Measurements from ENCODE around the gene SPATA25.
A peak's percentile ranks its signal among the peaks of the same experiment; 100 is the strongest.
"Not testable (repeated sequence)": the region's sequence is repeated elsewhere in the genome, so short reads cannot be mapped to it uniquely, and the experiment has no call there.

The SPATA25 gene

GRCh38 chr20:45909817-45910669 lies 22.6 kb upstream of the SPATA25 start:
- no peak for TF ChIP-seq JUND (IDR thresholded peaks at IDR 0.05; ENCODE audit: low read depth)
- in situ Hi-C loops (cut with HindIII; ENCODE audit: low pct_unique_long_range_greater_than_20kb, low sequenced_read_pairs), result no loop called here
- no peak for DNase-seq (ENCODE audit: low read depth in 1 of 2, low spot score in 1 of 2)

- in situ Hi-C loops (cut with HindIII; ENCODE audit: low pct_unique_long_range_greater_than_20kb, low sequenced_read_pairs), result no loop called here
- TF ChIP-seq JUND (IDR thresholded peaks at IDR 0.05; ENCODE audit: low read depth), result no peak
- DNase-seq (ENCODE audit: low read depth in 1 of 2, low spot score in 1 of 2), result no peak
These were observed 21.9 kb upstream of the SPATA25 start for GRCh38 chr20:45909336-45909808.

GRCh38 chr20:45908084-45908483 lies 20.7 kb upstream of the SPATA25 start:
- in situ Hi-C loops (cut with HindIII; ENCODE audit: low pct_unique_long_range_greater_than_20kb, low sequenced_read_pairs), result no loop called here
- DNase-seq (ENCODE audit: low read depth in 1 of 2, low spot score in 1 of 2), result no peak
- no peak for TF ChIP-seq JUND (IDR thresholded peaks at IDR 0.05; ENCODE audit: low read depth)

GRCh38 chr20:45907219-45907948 lies 20.0 kb upstream of the SPATA25 start:
- TF ChIP-seq JUND (IDR thresholded peaks at IDR 0.05; ENCODE audit: low read depth), result no peak
- in situ Hi-C loops (cut with HindIII; ENCODE audit: low pct_unique_long_range_greater_than_20kb, low sequenced_read_pairs), result no loop called here
- no peak for DNase-seq (ENCODE audit: low read depth in 1 of 2, low spot score in 1 of 2)

DNA sequence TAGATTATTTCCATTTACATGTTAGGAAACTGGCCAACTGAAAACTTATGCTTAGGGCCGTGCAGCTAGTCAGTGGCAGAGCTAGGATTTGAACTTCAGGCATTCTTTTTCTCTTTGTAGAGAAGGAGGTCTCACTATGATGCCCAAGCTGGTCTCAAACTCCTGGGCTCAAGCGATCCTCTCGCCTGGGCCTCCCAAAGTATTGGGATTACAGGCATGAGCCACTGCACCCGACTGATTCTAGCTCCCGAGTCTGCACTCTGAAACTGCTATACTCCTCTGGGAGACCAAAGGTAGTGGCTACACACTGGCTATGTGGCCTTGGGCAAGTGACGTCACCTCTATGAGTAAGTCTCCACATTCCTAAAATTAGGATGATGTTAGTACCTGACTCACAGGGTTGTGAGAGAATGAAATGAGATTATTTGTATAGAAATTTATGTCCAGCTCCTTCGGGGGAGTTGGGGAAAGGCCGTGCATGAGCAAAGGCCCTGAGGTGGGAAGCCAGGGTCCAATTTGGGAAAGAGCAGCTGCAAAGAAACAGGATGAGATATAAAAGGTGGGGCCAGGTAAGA lies 18.2 kb upstream of the SPATA25 start:
- no peak for TF ChIP-seq JUND (IDR thresholded peaks at IDR 0.05; ENCODE audit: low read depth)
- in situ Hi-C loops (cut with HindIII; ENCODE audit: low pct_unique_long_range_greater_than_20kb, low sequenced_read_pairs), result no loop called here
- peak in 1 of 2 experiments; percentile 66 for DNase-seq (ENCODE audit: low read depth in 1 of 2, low spot score in 1 of 2)

GRCh38 chr20:45904583-45905504 lies 17.4 kb upstream of the SPATA25 start:
- TF ChIP-seq JUND (IDR thresholded peaks at IDR 0.05; ENCODE audit: low read depth), result no peak
- in situ Hi-C loops (cut with HindIII; ENCODE audit: low pct_unique_long_range_greater_than_20kb, low sequenced_read_pairs), result no loop called here
- no peak for DNase-seq (ENCODE audit: low read depth in 1 of 2, low spot score in 1 of 2)

DNA sequence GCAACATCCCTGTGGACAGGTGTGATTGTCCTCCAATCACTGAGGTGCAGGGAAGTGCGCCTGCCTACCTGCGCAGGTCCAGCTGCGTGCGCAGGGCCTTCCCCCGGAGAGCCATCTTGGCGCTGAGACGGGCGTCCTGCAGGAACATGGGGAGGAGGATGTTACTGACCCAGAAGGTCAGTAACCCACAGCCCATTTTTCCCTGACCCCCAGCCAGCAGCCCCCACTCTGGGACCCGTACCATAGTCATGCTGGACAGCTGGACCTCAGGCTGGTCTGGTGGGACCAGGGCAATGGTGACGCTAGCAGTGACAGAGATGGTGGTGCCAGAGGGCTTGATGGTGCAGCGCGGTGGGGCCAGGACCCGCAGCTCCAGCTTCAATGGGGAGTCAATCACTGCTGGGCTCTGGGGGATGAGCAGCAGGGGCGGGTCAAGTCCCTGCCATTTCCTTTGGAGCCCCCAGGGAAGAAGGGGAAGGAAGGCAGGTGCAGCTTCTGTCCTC lies 14.8 kb upstream of the SPATA25 start:
- no peak for DNase-seq (ENCODE audit: low read depth in 1 of 2, low spot score in 1 of 2)
- in situ Hi-C loops (cut with HindIII; ENCODE audit: low pct_unique_long_range_greater_than_20kb, low sequenced_read_pairs), result no loop called here

DNA sequence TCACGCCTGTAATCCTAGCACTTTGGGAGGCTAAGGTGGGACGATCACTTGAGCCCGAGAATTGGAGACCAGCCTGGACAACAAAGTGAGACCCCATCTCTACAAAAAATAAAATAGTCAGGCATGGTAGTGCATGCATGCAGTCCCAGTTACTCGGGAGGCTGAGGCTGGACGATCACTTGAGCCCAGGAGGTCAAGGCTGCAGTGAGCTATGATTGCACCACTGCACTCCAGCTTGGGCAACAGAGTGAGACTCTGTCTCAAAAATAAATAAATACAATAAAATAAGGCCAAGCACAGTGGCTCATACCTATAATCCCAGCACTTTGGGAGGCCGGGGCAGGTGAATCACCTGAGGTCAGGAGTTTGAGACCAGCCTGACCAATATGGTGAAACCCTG lies 13.9 kb upstream of the SPATA25 start:
- not testable (repeated sequence) for DNase-seq (ENCODE audit: low read depth in 1 of 2, low spot score in 1 of 2)

More for the DNA sequence above, 14.8 kb upstream of the SPATA25 start:
- TF ChIP-seq JUND (IDR thresholded peaks at IDR 0.05; ENCODE audit: low read depth), result no peak

GRCh38 chr20:45899046-45899835 lies 11.8 kb upstream of the SPATA25 start:
- no peak for TF ChIP-seq JUND (IDR thresholded peaks at IDR 0.05; ENCODE audit: low read depth)
- DNase-seq (ENCODE audit: low read depth in 1 of 2, low spot score in 1 of 2), result no peak
- in situ Hi-C loops (cut with HindIII; ENCODE audit: low pct_unique_long_range_greater_than_20kb, low sequenced_read_pairs), result no loop called here

More for the DNA sequence above, 13.9 kb upstream of the SPATA25 start:
- in situ Hi-C loops (cut with HindIII; ENCODE audit: low pct_unique_long_range_greater_than_20kb, low sequenced_read_pairs), result not testable (repeated sequence)

DNA sequence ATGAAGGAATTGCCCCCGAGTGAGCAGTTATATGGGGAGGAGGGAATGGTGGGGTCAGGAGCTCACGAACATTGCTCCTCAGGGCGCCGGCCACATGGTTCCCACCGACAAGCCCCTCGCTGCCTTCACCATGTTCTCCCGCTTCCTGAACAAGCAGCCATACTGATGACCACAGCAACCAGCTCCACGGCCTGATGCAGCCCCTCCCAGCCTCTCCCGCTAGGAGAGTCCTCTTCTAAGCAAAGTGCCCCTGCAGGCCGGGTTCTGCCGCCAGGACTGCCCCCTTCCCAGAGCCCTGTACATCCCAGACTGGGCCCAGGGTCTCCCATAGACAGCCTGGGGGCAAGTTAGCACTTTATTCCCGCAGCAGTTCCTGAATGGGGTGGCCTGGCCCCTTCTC lies 10.9 kb upstream of the SPATA25 start:
- DNase-seq (ENCODE audit: low read depth in 1 of 2, low spot score in 1 of 2), result no peak
- in situ Hi-C loops (cut with HindIII; ENCODE audit: low pct_unique_long_range_greater_than_20kb, low sequenced_read_pairs), result no loop called here

DNA sequence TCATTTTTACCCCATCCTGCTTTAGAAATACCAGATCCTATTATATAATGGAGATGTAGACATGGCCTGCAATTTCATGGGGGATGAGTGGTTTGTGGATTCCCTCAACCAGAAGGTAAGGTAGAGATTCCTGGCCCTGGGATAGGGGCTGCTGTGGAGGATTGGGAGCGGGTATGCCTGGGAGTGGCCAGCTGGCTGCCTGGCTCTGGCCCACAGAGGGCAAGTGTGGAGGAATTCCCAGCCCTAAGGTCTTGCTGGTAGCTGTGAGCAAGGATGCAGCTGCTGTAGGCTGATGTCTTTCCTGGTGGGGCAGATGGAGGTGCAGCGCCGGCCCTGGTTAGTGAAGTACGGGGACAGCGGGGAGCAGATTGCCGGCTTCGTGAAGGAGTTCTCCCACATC lies 10.3 kb upstream of the SPATA25 start:
- no peak for TF ChIP-seq JUND (IDR thresholded peaks at IDR 0.05; ENCODE audit: low read depth)
- DNase-seq (ENCODE audit: low read depth in 1 of 2, low spot score in 1 of 2), result no peak
- in situ Hi-C loops (cut with HindIII; ENCODE audit: low pct_unique_long_range_greater_than_20kb, low sequenced_read_pairs), result no loop called here

More for the DNA sequence above, 10.9 kb upstream of the SPATA25 start:
- no peak for TF ChIP-seq JUND (IDR thresholded peaks at IDR 0.05; ENCODE audit: low read depth)

Data from T47D (cell line).